CD14-positive monocyte (primary cell): ENCODE results near the gene PPFIBP2. TPM values are rescaled to one million over a fixed set of nuclear protein-coding genes. Genes with fewer than 3 reads are reported as not detected.
"Not testable (repeated sequence)": the region's sequence is repeated elsewhere in the genome, so short reads cannot be mapped to it uniquely, and the experiment has no call there.

Source experiments
- DNase-seq, 3 donors: peaks; one replicate each; pipeline ENCODE4 v3.0.0-alpha.2; 2011 to 2022
- H2AFZ ChIP-seq: 2 replicates; pipeline ENCODE4 v1.6.0; 2012; ENCODE audit warnings: mild to moderate bottlenecking, low read depth, low read length, inconsistent platforms; ENCODE audit not compliant: insufficient read depth, poor library complexity, severe bottlenecking
- H3K27ac ChIP-seq, 2 donors: 1 replicate in 1 of 2; 2 replicates in 1 of 2; pipeline ENCODE4 v1.5.1; 2012 to 2013; ENCODE audit warnings: low read length in 2 of 2, control low read depth in 1 of 2, inconsistent platforms in 1 of 2, low read depth in 1 of 2, mild to moderate bottlenecking in 1 of 2
- H3K27me3 ChIP-seq, 2 donors: one replicate each; pipeline versions ENCODE4 v1.6.0 to v1.6.1; 2011 to 2013; ENCODE audit warnings: low read length in 2 of 2; ENCODE audit not compliant: control insufficient read depth in 2 of 2, insufficient read depth in 2 of 2
- H3K36me3 ChIP-seq, 2 donors: replicated peaks in 1 of 2; 1 replicate in 1 of 2; 2 replicates in 1 of 2; pipeline versions ENCODE4 v1.5.1 to v1.6.1; 2012 to 2013; ENCODE audit warnings: low read length in 2 of 2, control low read depth in 1 of 2, inconsistent platforms in 1 of 2, mild to moderate bottlenecking in 1 of 2; ENCODE audit not compliant: insufficient read depth in 2 of 2, control insufficient read depth in 1 of 2
- H3K4me1 ChIP-seq, 2 donors: 1 replicate in 1 of 2; 2 replicates in 1 of 2; pipeline versions ENCODE4 v1.5.1 to v1.6.1; 2012 to 2013; ENCODE audit warnings: low read length in 2 of 2, control low read depth in 1 of 2, inconsistent platforms in 1 of 2, mild to moderate bottlenecking in 1 of 2, moderate library complexity in 1 of 2; ENCODE audit not compliant: insufficient read depth in 2 of 2, control insufficient read depth in 1 of 2
- H3K4me2 ChIP-seq: replicated peaks from 2 replicates; pipeline ENCODE3; 2012; ENCODE audit warnings: low read length, moderate library complexity, mild to moderate bottlenecking; ENCODE audit not compliant: poor library complexity, severe bottlenecking; ENCODE audit errors: extremely low read depth
- H3K4me3 ChIP-seq, 3 experiments: fragments of 200-600 bp in 1 of 3; sonication (generic) in 1 of 3; replicated peaks in 1 of 3; 1 replicate in 2 of 3; 2 replicates in 1 of 3; pipeline ENCODE4 v1.5.1; 2011 to 2013; ENCODE audit warnings: low read length in 3 of 3, mild to moderate bottlenecking in 3 of 3, control low read depth in 2 of 3, low read depth in 2 of 3, inconsistent platforms in 1 of 3, moderate library complexity in 1 of 3
- H3K79me2 ChIP-seq: 2 replicates; pipeline ENCODE4 v1.6.0; 2012; ENCODE audit warnings: mild to moderate bottlenecking, control low read depth, inconsistent platforms, low read length, moderate library complexity; ENCODE audit not compliant: insufficient read depth
- H3K9ac ChIP-seq: 2 replicates; pipeline ENCODE4 v1.6.0; 2017; ENCODE audit warnings: low read length, mild to moderate bottlenecking; ENCODE audit not compliant: insufficient read depth, poor library complexity, severe bottlenecking
- H3K9me3 ChIP-seq, 2 donors: replicated peaks in 1 of 2; 1 replicate in 1 of 2; 2 replicates in 1 of 2; pipeline versions ENCODE4 v1.5.1 to v1.6.1; 2012 to 2013; ENCODE audit warnings: low read length in 2 of 2, control low read depth in 1 of 2; ENCODE audit not compliant: control insufficient read depth in 1 of 2, insufficient read depth in 1 of 2
- H4K20me1 ChIP-seq: 2 replicates; pipeline ENCODE4 v1.6.0; 2012; ENCODE audit warnings: mild to moderate bottlenecking, low read length, control low read depth, moderate library complexity; ENCODE audit not compliant: insufficient read depth
- H3K27ac Mint-ChIP-seq, 7 donors: one replicate each; pipeline ENCODE4 v1.8.0; 2020; ENCODE audit warnings: mild to moderate bottlenecking in 7 of 7, mixed read lengths in 7 of 7, moderate library complexity in 6 of 7, inconsistent platforms in 2 of 7
- H3K27me3 Mint-ChIP-seq, 3 donors: one replicate each; pipeline ENCODE4 v1.8.0; 2021 to 2022; ENCODE audit warnings: low read depth in 3 of 3, mild to moderate bottlenecking in 3 of 3, mixed read lengths in 3 of 3, moderate library complexity in 3 of 3, inconsistent platforms in 1 of 3
- H3K36me3 Mint-ChIP-seq, 2 donors: one replicate each; pipeline ENCODE4 v1.8.0; 2020; ENCODE audit warnings: mixed read lengths in 2 of 2, inconsistent platforms in 1 of 2, mild to moderate bottlenecking in 1 of 2
- H3K4me1 Mint-ChIP-seq: one replicate; pipeline ENCODE4 v1.8.0; 2020; ENCODE audit warnings: mild to moderate bottlenecking, mixed read lengths
- H3K4me3 Mint-ChIP-seq, 2 donors: one replicate each; pipeline ENCODE4 v1.8.0; 2020; ENCODE audit warnings: mild to moderate bottlenecking in 2 of 2, mixed read lengths in 2 of 2, moderate library complexity in 1 of 2
- H3K9me3 Mint-ChIP-seq, 7 donors: one replicate each; pipeline ENCODE4 v1.8.0; 2020 to 2022; ENCODE audit warnings: mixed read lengths in 7 of 7, mild to moderate bottlenecking in 6 of 7, moderate library complexity in 6 of 7, inconsistent platforms in 2 of 7
- WGBS: methylation state at CpG from one replicate; pipeline ENCODE4 v1.1.5; 2013; ENCODE audit warnings: missing lambda C conversion rate; ENCODE audit not compliant: insufficient coverage; 5-methylcytosine and 5-hydroxymethylcytosine counted together
- intact Hi-C, 2 donors: fragments of 100-400 bp; cut with micrococcal nuclease; formaldehyde crosslinking; loops; one replicate each; pipeline versions ENCODE4 v1.15.0 to v1.15.1; 2023
- polyA plus RNA-seq, 3 donors: library from polyadenylated mRNA; depleted of rRNA in 1 of 3; unstranded in 2 of 3; stranded (reverse) in 1 of 3; fragments of 300-500 nt in 2 of 3; fragments of >200 nt in 1 of 3; fragmentation: Illumina TruSeq in 2 of 3; gene quantifications; 1 replicate in 2 of 3; 2 replicates in 1 of 3; pipeline ENCODE4 v1.2.3, GENCODE V29; 2012 to 2021
- TF ChIP-seq, protein P1 (sequence below): fragments of 200-600 bp; IDR thresholded peaks from one replicate; pipeline ENCODE4 v1.8.0; 2022; ENCODE audit warnings: antibody characterized with exemption, mild to moderate bottlenecking

The PPFIBP2 gene
- polyA plus RNA-seq, 3 donors: 5.9 to 41.6 (median 8.6) TPM

DNA sequence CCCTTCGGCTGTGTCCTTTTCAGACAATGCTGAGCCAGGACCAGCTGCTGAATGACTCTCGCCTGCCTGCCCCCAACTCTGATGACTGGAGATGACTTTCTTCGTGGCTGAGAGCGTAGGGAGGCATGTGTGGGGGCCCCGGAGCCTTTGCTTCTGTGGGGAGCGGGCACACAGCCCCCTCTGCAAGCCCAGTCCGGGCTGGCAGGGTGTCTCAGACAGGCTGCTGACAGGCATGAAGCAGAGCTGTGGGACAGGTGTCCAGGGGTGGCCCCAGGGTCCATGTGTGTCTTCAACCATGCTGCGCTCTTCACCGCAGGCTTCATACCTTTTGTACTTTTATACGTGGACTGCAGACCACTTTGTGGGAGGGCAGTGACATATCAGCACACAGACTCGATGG, 142.9 kb downstream of the PPFIBP2 start:
- no peak overlapping the region for H3K9ac ChIP-seq
- Mint-ChIP-seq H3K27ac (peak overlapping the region in 3 of 7 donors; percentile 39 to 69 (median 63)), H3K27me3 (peaks cover 0 to 3% (median 2%) of the 10 kb centered on the region in 3 donors), H3K4me1 (peaks cover 5% of the 10 kb centered on the region), H3K36me3 (peaks cover 53 to 61% of the 10 kb centered on the region in 2 donors), H3K4me3 (no peak overlapping the region), H3K9me3 (no peaks in the 10 kb centered on the region)
- intact Hi-C loops: no loop called here
- no peaks in the 10 kb centered on the region for H3K79me2 ChIP-seq
- DNase-seq: no peak
- TF ChIP-seq, protein P1, sequence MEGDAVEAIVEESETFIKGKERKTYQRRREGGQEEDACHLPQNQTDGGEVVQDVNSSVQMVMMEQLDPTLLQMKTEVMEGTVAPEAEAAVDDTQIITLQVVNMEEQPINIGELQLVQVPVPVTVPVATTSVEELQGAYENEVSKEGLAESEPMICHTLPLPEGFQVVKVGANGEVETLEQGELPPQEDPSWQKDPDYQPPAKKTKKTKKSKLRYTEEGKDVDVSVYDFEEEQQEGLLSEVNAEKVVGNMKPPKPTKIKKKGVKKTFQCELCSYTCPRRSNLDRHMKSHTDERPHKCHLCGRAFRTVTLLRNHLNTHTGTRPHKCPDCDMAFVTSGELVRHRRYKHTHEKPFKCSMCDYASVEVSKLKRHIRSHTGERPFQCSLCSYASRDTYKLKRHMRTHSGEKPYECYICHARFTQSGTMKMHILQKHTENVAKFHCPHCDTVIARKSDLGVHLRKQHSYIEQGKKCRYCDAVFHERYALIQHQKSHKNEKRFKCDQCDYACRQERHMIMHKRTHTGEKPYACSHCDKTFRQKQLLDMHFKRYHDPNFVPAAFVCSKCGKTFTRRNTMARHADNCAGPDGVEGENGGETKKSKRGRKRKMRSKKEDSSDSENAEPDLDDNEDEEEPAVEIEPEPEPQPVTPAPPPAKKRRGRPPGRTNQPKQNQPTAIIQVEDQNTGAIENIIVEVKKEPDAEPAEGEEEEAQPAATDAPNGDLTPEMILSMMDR: no peak
- H3K9me3 ChIP-seq: no peaks in the 10 kb centered on the region
- peaks cover 0 to 1% of the 10 kb centered on the region in 2 donors for H3K4me1 ChIP-seq
- H3K27ac ChIP-seq: no peak overlapping the region
- H4K20me1 ChIP-seq: peaks cover 13% of the 10 kb centered on the region
- no peak overlapping the region for H3K4me3 ChIP-seq
- no peak overlapping the region for H3K4me2 ChIP-seq
- no peak overlapping the region for H2AFZ ChIP-seq
- peaks cover 43 to 57% of the 10 kb centered on the region in 2 donors for H3K36me3 ChIP-seq
- WGBS: 96% methylated on average over 11 of the region's 11 CpGs
- no peaks in the 10 kb centered on the region for H3K27me3 ChIP-seq

DNA sequence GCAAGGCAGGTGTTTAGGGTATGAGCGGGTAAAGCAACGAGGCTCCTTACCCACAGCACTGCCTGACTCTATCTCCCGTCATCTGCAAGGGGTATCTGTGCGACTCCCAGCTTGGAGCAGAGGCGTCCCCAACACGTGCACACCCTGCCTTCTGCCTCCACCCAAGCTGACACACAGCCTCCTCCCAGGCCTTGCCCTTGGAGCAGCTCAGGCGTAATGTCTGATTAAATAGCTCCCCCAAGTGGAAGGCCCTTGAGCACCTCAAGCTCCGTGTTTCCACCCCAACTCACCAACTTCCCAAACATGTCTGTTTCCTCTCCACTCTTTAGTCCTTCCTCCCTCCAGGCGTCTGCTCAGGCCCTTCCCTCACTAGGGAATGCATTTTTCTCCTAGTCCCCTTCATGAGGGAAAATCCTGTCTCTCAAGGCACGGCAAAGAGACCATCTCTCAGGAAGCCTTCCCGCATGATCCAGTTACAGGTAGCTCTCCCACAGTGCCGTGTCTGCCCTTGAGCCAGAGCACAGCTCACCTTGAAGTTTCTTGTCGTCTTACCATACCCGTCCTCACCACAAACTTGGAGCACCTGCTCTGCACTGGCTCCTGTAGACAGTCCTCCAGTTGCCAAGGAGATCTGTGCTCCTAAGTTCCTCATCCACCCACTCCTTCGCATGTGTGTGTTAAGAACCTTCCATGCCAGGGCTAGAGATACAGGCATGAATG, 143.7 kb downstream of the PPFIBP2 start:
- intact Hi-C loops: no loop called here
- H3K27ac Mint-ChIP-seq: peak overlapping the region in 2 of 7 donors; percentile 39 to 77

DNA sequence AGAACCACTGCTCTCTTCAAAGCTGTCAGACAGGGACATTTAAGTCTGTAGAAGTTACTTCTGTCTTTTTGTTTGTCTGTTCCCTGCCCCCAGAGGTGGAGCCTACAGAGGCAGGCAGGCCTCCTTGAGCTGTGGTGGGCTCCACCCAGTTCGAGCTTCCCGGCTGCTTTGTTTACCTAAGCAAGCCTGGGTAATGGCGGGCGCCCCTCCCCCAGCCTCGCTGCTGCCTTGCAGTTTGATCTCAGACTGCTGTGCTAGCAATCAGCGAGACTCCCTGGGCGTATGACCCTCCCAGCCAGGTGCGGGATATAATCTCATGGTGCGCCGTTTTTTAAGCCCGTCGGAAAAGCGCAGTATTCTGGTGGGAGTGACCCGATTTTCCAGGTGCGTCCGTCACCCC, 149.7 kb downstream of the PPFIBP2 start:
- H3K9me3 Mint-ChIP-seq, H3K4me2 ChIP-seq, H3K4me3 ChIP-seq, H3K27ac Mint-ChIP-seq, H3K4me3 Mint-ChIP-seq, H3K9me3 ChIP-seq, H3K27me3 ChIP-seq, H3K4me1 ChIP-seq, H3K79me2 ChIP-seq, H2AFZ ChIP-seq, H3K4me1 Mint-ChIP-seq, H3K27ac ChIP-seq, H3K9ac ChIP-seq, DNase-seq: not testable (repeated sequence)
- H4K20me1 ChIP-seq: peaks cover 11% of the 10 kb centered on the region
- intact Hi-C loops: loop anchor here (10.0 kb wide), 2 partner anchors 169 to 569 kb away; no protein-coding TSS in a partner anchor
- Mint-ChIP-seq H3K27me3 (peaks cover 2 to 11% (median 6%) of the 10 kb centered on the region in 3 donors), H3K36me3 (peaks cover 21 to 44% of the 10 kb centered on the region in 2 donors)
- peaks cover 0 to 29% of the 10 kb centered on the region in 2 donors for H3K36me3 ChIP-seq
- WGBS: no CpG with 5 or more reads among the region's 16 CpGs

More for the DNA sequence above, 143.7 kb downstream of the PPFIBP2 start:
- Histone ChIP-seq H3K36me3 (peaks cover 35 to 50% of the 10 kb centered on the region in 2 donors), H3K27ac (no peak overlapping the region), H3K4me2 (no peak overlapping the region), H3K9ac (no peak overlapping the region), H4K20me1 (peaks cover 8% of the 10 kb centered on the region), H2AFZ (no peak overlapping the region), H3K27me3 (no peaks in the 10 kb centered on the region), H3K4me1 (no peaks in the 10 kb centered on the region), H3K4me3 (no peak overlapping the region), H3K79me2 (no peaks in the 10 kb centered on the region), H3K9me3 (no peaks in the 10 kb centered on the region)
- Mint-ChIP-seq H3K4me3 (no peak overlapping the region), H3K36me3 (peaks cover 46 to 56% of the 10 kb centered on the region in 2 donors), H3K9me3 (no peaks in the 10 kb centered on the region), H3K27me3 (peaks cover 0 to 2% (median 2%) of the 10 kb centered on the region in 3 donors), H3K4me1 (peaks cover 5% of the 10 kb centered on the region)
- peak in 2 of 3 donors; percentile 34 to 39 for DNase-seq
- 52% methylated on average over 10 of the region's 15 CpGs for WGBS
- TF ChIP-seq, protein P1: peak; percentile 47
